Adrenal gland (tissue), 12 donors: ENCODE results near the gene COL1A2. TPM values are rescaled to one million over a fixed set of nuclear protein-coding genes. Genes with fewer than 3 reads are reported as not detected.

Experiments used
- DNase-seq, 7 donors: peaks; one replicate each; pipeline ENCODE4 v3.0.0-alpha.2; 2019 to 2020
- H3K27ac ChIP-seq, 5 donors: fragments of 200-600 bp; sonication (generic) in 4 of 5; 1 replicate in 3 of 5; 2 replicates in 2 of 5; pipeline versions ENCODE4 v1.5.1 to v1.8.0; 2016 to 2020; ENCODE audit warnings: mild to moderate bottlenecking in 1 of 5
- H3K27me3 ChIP-seq: fragments of 200-600 bp; 2 replicates; pipeline ENCODE4 v1.8.0; 2021
- H3K36me3 ChIP-seq, 2 donors: fragments of 200-600 bp; replicated peaks in 1 of 2; 1 replicate in 1 of 2; 2 replicates in 1 of 2; pipeline versions ENCODE4 v1.5.1 to v1.8.0; 2018 to 2022
- H3K4me1 ChIP-seq, 2 donors: fragments of 200-600 bp; replicated peaks in 1 of 2; 1 replicate in 1 of 2; 2 replicates in 1 of 2; pipeline versions ENCODE4 v1.5.1 to v1.8.0; 2018 to 2021
- H3K4me3 ChIP-seq, 4 donors: fragments of 200-600 bp; sonication (generic) in 3 of 4; one replicate each; pipeline ENCODE4 v1.5.1; 2016 to 2018
- H3K9me3 ChIP-seq, 3 donors: fragments of 200-600 bp; sonication (generic) in 1 of 3; replicated peaks in 1 of 3; 1 replicate in 2 of 3; 2 replicates in 1 of 3; pipeline versions ENCODE4 v1.5.1 to v1.8.0; 2016 to 2021
- CTCF ChIP-seq, 6 experiments: fragments of 450-650 bp in 4 of 6; fragments of 200-600 bp in 2 of 6; sonication (generic) in 1 of 6; IDR thresholded peaks; 1 replicate in 5 of 6; 2 replicates in 1 of 6; pipeline versions ENCODE4 v1.5.1 to v1.8.0; 2016 to 2021; ENCODE audit warnings: antibody characterized with exemption in 6 of 6, mild to moderate bottlenecking in 2 of 6, moderate library complexity in 1 of 6
- POLR2A ChIP-seq, 2 donors: fragments of 450-650 bp; IDR thresholded peaks; one replicate each; pipeline ENCODE4 v1.6.1; 2017; ENCODE audit warnings: antibody characterized with exemption in 2 of 2, mild to moderate bottlenecking in 2 of 2, moderate library complexity in 1 of 2
- WGBS, 4 donors: extraction: QIAGEN DNeasy Blood & Tissue Kit in 2 of 4; methylation state at CpG; one replicate each; pipeline versions ENCODE4 v1.1.5 to v1.1.7; 2013 to 2017; 5-methylcytosine and 5-hydroxymethylcytosine counted together
- intact Hi-C, 2 donors: fragments of 100-400 bp; cut with DNase I; formaldehyde crosslinking; loops; one replicate each; pipeline versions ENCODE4 v1.14.1 to v1.15.0; 2022 to 2023
- polyA plus RNA-seq, 3 donors: library from polyadenylated mRNA; stranded (reverse); fragments of 200-250 nt in 2 of 3; fragments of 350-450 nt in 1 of 3; fragmentation: Illumina TruSeq in 1 of 3; extraction: RNeasy Lipid Tissue Mini Kit (QIAGEN cat#74804) in 1 of 3; gene quantifications; one replicate each; pipeline ENCODE4 v1.2.3, GENCODE V29; 2013 to 2014
- total RNA-seq, 9 donors: library from RNA; depleted of rRNA in 4 of 9; stranded (reverse); fragments of >200 nt in 4 of 9; fragments of 120-200 nt in 1 of 9; fragmentation: NEBNext Ultra II Directional in 1 of 9; extraction: Animal tissue kit (Norgen Biotek cat#: 25700) in 1 of 9; gene quantifications; one replicate each; pipeline versions ENCODE4 v1.1.0 to v1.2.4, GENCODE V29; 2013 to 2023
- donor health status: healthy with polysubstance abuse.
- donor health status: Bipolar disorder and iron deficiency.
- donor health status: DM: yes; HTN: yes; CAD: no.
- donor health status: DM: no; HTN: no; CAD: no.
- donor health status: DM: no; HTN: no; CAD: no.
- donor health status: DM: yes; HTN: yes; CAD: no.

Gene COL1A2
- total and polyA plus RNA-seq, 12 donors: 74.6 to 475 (median 182) TPM

- H3K36me3 ChIP-seq: no peaks in the 10 kb centered on the region
- no peaks in the 10 kb centered on the region for H3K27me3 ChIP-seq
- no peaks in the 10 kb centered on the region for H3K4me1 ChIP-seq
- H3K4me3 ChIP-seq: no peak overlapping the region
- no peaks in the 10 kb centered on the region for H3K9me3 ChIP-seq
- WGBS, 4 donors: 15 to 55% (median 38%) methylated on average over 1 of the region's 1 CpG
- TF ChIP-seq POLR2A (IDR thresholded peaks at IDR 0.05): no peak
- no peak overlapping the region for H3K27ac ChIP-seq
- no peak for DNase-seq
- intact Hi-C loops: no loop called here
Observed at GRCh38 chr7:94431176-94431575, 36.5 kb downstream of the COL1A2 start.

- Histone ChIP-seq H3K9me3 (no peaks in the 10 kb centered on the region), H3K4me1 (no peaks in the 10 kb centered on the region), H3K4me3 (no peak overlapping the region), H3K27me3 (no peaks in the 10 kb centered on the region), H3K27ac (no peak overlapping the region), H3K36me3 (no peaks in the 10 kb centered on the region)
- TF ChIP-seq POLR2A (IDR thresholded peaks at IDR 0.05) (no peak), CTCF (IDR thresholded peaks at IDR 0.05) (no peak)
- no peak for DNase-seq
- intact Hi-C loops: no loop called here
- WGBS, 4 donors: 85 to 89% (median 86%) methylated on average over 3 of the region's 3 CpGs
Observed at GRCh38 chr7:94431619-94432280, 37.1 kb downstream of the COL1A2 start.

- no peak overlapping the region for H3K27ac ChIP-seq
- WGBS, 4 donors: 83 to 89% (median 84%) methylated on average over 2 of the region's 2 CpGs
- no peaks in the 10 kb centered on the region for H3K36me3 ChIP-seq
- H3K4me1 ChIP-seq: no peaks in the 10 kb centered on the region
- intact Hi-C loops: no loop called here
- no peaks in the 10 kb centered on the region for H3K9me3 ChIP-seq
- TF ChIP-seq POLR2A (IDR thresholded peaks at IDR 0.05): no peak
- no peak for TF ChIP-seq CTCF (IDR thresholded peaks at IDR 0.05)
- H3K4me3 ChIP-seq: no peak overlapping the region
- H3K27me3 ChIP-seq: no peaks in the 10 kb centered on the region
- DNase-seq: no peak
Observed at GRCh38 chr7:94432281-94432670, 37.6 kb downstream of the COL1A2 start.

GRCh38 chr7:94432817-94433216 lies 38.1 kb downstream of the COL1A2 start:
- intact Hi-C loops: no loop called here
- TF ChIP-seq POLR2A (IDR thresholded peaks at IDR 0.05) (no peak), CTCF (IDR thresholded peaks at IDR 0.05) (no peak)
- Histone ChIP-seq H3K9me3 (no peaks in the 10 kb centered on the region), H3K27ac (no peak overlapping the region), H3K4me3 (no peak overlapping the region), H3K27me3 (no peaks in the 10 kb centered on the region), H3K36me3 (no peaks in the 10 kb centered on the region), H3K4me1 (peaks cover 0 to 3% of the 10 kb centered on the region in 2 donors)
- 82 to 100% (median 87%) methylated on average over 1 of the region's 1 CpG for WGBS, 4 donors
- no peak for DNase-seq

- Histone ChIP-seq H3K4me3 (no peak overlapping the region), H3K36me3 (no peaks in the 10 kb centered on the region), H3K9me3 (no peaks in the 10 kb centered on the region), H3K27ac (no peak overlapping the region), H3K4me1 (peaks cover 0 to 3% of the 10 kb centered on the region in 2 donors), H3K27me3 (no peaks in the 10 kb centered on the region)
- intact Hi-C loops: no loop called here
- 74 to 94% (median 87%) methylated on average over 2 of the region's 2 CpGs for whole genome bisulfite sequencing, 4 donors
- no peak for DNase-seq
- TF ChIP-seq POLR2A (IDR thresholded peaks at IDR 0.05): no peak
- TF ChIP-seq CTCF (IDR thresholded peaks at IDR 0.05): no peak
Observed at GRCh38 chr7:94433224-94433623, 38.5 kb downstream of the COL1A2 start.
